DND-41 (cell line): ENCODE measurements around the gene SCUBE2.

ENCODE experiments used
- EZH2 ChIP-seq: IDR thresholded peaks from 3 replicates; pipeline ENCODE4 v1.6.1; 2012; ENCODE audit warnings: borderline replicate concordance, low read depth, mild to moderate bottlenecking, moderate library complexity, low read length, inconsistent platforms; ENCODE audit not compliant: severe bottlenecking
- TF ChIP-seq, protein P1 (sequence below): IDR thresholded peaks from 2 replicates; pipeline ENCODE4 v1.5.1; 2012; ENCODE audit warnings: borderline replicate concordance, low read length, moderate library complexity, mild to moderate bottlenecking; ENCODE audit not compliant: poor library complexity, severe bottlenecking; ENCODE audit errors: extremely low read depth

DNA sequence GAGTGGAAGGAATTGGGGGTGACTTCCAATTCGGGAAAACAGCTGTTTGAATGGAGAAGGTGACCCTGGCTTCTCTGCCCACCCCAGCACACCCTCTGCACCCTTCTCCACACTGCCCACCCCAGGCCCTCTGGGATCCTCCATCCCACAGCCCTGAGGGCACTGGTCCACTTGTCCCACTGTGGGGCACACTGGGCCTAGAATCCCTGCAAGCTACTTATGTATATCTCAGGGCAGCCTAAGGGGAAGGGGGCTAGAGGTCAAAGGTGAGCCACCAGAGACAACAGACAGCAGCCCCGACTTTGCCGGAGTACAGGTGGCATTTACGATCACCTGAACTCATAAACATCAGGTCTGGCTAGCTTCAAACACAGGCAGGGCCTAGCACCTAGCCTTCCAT, 673 bp upstream of the SCUBE2 start:
- TF ChIP-seq, protein P1, sequence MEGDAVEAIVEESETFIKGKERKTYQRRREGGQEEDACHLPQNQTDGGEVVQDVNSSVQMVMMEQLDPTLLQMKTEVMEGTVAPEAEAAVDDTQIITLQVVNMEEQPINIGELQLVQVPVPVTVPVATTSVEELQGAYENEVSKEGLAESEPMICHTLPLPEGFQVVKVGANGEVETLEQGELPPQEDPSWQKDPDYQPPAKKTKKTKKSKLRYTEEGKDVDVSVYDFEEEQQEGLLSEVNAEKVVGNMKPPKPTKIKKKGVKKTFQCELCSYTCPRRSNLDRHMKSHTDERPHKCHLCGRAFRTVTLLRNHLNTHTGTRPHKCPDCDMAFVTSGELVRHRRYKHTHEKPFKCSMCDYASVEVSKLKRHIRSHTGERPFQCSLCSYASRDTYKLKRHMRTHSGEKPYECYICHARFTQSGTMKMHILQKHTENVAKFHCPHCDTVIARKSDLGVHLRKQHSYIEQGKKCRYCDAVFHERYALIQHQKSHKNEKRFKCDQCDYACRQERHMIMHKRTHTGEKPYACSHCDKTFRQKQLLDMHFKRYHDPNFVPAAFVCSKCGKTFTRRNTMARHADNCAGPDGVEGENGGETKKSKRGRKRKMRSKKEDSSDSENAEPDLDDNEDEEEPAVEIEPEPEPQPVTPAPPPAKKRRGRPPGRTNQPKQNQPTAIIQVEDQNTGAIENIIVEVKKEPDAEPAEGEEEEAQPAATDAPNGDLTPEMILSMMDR = no peak
- no peak for TF ChIP-seq EZH2
